Stimulated activated CD4-positive, alpha-beta T cell treated with anti-CD3 and anti-CD28 coated beads, Interleukin-4, amount 100 ng/mL, for 48 hours (primary cell): Measurements from ENCODE around the gene BTBD9.

Source experiments
- DNase-seq, 2 donors: peaks; one replicate each; pipeline ENCODE4 v3.0.0-alpha.2; 2020; ENCODE audit warnings: low read depth in 2 of 2

Gene BTBD9

DNA sequence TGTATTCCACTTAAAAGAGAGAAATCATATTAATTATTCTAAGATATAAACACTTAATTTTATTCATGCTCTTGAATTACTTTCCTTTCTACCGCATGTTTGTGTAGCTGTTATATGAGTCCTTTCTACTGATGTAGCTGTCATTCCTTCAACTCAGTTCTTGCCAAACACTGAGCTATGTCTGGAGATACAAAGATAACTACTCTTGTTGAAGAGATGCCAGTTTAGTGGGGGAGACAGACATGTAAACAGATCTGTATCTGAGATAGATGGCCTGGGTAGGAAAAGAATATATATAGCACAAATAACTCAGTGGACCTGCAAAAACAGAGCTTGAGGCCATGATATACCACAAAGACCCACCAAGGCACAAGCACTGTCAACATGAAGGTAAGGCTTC lies 157.3 kb downstream of the BTBD9 start:
- DNase-seq: no peak

DNA sequence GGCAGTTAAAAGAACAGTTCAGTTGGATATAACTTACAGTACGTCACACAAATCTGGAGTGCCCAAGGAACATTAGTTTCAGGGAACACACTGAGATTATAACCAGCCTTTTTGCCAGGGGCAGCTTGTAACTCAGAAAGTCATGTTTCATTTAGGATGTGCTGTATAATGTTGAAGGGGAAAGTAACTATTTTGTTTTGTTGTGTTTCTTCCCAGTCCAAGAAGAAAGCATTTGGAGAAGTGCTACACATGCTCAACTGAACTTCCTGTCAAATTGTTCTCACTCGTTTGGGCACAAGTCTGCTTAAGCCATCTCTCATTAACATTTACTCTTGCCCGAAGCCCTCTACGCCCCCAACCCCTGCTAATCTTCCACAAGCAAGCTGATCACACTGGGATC lies 157.9 kb downstream of the BTBD9 start:
- DNase-seq: no peak

DNA sequence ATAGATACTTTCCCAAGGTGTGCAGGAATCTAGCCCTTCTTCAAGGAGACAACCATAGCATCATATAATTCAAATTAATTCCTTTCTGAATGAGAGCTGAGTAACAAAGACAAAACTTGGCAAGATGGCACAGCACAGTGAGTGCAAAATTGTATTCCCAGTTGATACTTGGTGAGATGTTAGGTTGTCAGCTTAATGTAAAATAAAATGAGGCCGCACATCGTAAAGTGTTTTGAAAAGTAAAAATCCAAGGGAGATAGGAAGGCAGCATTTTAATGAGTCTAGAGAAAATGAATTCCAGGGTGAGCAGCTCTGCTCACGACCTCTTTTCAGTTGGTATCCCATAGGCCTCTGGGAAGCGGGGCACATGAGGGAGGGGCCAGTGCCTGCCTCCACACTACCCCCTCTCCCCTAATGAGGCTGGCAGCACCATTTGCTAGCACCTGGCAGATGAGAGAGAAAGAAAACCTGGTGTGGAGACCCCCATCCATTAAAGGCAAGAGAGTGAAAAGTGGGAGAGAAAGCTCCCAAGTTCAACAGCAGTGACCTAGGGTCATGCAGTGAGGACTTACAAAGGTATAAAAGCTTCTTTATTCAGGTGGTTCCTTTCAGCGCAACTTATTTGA lies 158.4 kb downstream of the BTBD9 start:
- DNase-seq: no peak

DNA sequence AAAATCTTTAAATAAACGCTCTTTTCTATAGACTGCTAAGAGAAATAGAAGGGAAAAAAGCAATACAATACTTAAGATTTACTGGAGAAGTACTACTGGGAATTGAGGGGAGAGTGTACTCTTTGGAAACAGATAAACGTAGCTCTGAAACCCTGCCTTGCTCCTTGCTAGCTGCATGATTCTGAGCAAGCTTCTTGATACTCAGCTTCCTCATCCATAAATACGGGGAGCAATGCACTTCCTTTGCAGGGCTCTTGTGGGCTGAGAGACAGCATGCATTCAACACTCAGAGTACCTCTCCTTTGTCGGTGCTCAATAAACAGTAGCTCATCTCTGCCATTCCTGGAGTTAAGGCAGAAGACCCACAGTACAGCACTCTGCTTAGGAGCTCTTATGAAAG lies 159.7 kb downstream of the BTBD9 start:
- no peak for DNase-seq

DNA sequence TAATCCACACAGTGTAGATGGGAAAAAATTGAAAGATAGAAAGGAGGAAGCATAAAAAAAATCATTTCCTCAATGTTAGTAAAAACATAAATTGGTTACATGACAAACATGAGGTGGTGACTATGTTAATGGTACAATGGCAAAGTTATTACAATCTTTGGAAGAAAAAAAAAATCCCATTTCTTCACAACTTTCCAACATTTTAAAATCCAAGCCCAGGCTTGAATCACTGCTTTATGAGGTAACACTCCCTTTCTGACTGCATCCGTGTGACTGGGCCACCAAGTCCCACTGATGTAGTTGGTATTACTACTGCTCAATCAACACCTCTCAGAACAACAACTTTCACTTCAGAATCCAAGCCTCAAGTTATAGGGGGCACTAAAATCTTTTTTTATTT lies 160.4 kb downstream of the BTBD9 start:
- DNase-seq: no peak

DNA sequence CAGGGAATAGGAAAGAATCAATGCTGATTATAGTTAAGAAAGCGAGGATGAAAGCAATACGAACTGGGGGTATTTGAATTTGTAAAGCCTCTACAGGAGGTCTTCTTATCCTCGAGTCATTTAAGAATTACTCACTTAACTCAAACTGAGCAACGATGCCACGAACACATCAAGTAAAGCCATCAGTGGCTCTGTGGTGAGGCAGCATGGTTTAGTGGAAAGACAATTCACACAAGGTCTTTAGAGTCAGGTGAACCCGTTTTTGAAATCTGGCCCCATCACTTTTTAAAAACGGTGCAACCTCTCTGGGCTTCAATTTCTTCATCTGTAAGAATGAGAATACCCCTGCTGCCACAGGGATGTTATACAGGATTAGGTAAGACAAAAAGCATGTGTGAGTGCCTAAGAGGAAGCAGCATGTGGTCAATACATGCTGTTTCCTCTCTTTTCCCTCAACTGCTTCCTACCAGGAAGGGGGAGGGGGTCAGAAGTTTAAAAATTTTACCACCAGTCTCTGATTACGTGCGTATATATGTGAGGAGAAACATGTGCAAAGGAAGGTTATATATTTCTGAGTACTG lies 162.0 kb downstream of the BTBD9 start:
- DNase-seq: no peak

DNA sequence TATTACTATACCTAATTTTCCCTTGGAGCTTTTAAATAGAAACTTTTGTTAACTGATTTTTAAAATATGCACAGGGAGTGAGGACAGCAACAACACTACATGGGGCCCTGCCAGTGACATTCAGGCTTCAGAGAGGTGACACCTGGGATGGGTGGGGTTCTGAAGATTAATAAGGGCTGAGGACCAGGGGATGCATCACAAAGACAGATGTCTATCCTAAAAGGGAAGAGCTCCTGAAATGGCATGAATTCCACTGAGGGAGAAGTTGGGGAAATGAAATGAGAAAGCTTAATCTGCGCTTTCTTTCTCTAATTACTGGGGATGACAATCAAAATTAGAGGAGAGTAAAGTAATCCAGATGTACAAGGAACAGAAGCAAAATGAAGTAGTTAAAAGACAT lies 162.8 kb downstream of the BTBD9 start:
- no peak for DNase-seq

DNA sequence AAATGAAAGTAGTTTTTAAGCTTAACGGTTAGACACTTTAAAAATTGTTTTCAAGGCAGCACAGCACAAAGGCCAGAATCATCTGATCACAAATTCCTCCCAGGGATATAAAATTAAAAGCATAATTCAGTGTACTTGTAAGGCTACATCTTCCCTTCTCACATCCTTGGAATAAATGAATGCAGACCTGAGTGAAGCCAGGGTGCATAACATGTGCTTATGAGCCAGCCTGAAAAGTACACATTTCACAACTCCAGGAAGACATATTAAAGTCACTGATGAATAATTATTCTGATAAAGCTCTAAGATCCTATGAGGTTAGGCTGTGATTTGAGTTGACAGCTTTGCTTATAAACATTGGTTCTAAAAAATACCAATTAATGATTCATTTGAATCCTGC lies 163.6 kb downstream of the BTBD9 start:
- no peak for DNase-seq

DNA sequence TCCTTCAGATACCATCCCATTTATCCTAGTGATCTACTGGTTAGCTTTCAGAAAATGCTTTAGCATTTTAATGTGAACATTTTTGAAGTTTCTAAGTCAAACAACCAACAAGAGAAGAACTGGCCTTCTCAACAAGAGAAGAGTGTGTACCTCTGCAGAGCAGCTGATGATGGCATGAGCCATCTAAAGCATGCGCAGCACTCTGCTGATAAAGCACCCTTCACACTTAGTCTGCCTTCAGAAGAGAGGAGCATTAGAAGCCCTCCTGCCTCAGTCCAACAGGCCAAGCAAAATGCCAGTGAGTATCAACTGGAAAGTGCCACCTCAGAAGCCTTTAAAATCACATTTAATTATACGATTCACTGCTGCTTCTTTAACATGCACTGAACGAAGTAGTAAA lies 169.2 kb downstream of the BTBD9 start:
- no peak for DNase-seq

DNA sequence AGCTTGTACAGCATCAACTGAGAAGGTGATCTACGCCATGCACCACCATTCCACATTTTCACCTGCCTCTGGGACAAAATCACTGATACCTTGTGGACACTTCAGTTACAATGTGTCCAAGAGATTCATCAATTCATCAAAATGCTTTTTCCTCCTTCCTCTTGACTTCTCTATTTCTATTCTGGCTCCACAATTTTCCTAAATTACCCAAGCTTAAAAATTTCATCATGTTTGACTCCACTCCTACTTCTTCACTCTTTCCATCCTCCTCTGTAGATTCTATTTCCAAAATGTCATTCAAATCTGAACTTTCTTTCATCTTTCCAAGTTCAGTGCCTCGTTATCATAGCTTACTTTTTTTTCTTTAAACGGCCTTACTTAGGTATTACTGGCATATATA lies 172.2 kb downstream of the BTBD9 start:
- no peak for DNase-seq

DNA sequence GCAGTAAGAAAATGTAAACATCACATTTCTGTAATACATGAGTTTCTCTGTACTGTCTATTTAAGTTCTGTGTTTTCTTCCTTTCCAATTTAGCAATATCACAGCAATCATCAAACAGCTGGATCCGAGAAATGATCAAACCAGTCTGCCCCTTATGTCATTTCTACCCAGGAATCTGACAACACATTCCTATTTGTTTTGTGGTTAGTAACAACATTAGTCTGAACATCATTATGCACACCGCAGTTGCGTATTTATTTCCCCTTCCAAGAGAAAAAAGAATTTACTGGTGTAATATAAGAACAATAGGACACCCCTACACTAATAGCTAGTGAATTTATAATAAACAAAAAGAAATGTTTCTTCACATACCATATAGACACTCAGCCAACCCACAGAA lies 179.5 kb downstream of the BTBD9 start:
- no peak for DNase-seq

DNA sequence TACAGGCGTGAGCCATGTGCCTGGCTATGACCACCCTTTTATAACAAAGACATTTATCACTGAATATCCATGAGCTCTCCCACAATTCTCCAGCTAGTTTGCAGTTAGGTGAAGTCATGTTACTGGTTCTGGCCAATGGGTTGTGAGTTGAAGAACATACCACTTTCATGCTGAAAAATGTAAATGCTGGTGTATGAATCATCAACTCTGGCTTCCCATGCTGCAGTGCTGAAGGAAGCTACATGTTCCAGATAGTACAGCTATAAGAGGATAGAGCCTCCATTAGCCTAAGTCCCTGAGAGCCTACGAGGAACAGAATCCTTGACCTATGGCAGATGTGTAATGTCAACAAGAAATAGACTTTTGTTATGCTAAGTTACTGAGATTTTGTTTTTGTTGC lies 180.4 kb downstream of the BTBD9 start:
- DNase-seq: no peak

DNA sequence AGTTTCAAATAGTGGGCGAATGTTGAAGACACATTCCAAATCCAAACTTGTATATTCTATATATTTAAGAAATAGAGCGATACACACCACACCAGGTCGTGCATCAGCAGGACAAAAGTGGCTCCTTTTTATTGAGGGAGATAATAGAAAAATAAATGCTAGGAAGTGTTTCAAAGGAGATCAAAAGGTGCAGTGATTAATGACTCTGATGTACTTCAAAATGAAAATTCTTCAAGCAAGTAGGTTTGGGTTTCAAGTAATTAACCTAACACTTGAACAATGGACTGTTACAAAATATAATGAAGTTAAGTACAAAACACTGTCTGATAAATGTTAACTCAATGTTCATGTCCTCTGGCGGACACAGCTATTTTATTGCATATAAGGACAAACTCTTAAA lies 185.9 kb downstream of the BTBD9 start:
- no peak for DNase-seq

DNA sequence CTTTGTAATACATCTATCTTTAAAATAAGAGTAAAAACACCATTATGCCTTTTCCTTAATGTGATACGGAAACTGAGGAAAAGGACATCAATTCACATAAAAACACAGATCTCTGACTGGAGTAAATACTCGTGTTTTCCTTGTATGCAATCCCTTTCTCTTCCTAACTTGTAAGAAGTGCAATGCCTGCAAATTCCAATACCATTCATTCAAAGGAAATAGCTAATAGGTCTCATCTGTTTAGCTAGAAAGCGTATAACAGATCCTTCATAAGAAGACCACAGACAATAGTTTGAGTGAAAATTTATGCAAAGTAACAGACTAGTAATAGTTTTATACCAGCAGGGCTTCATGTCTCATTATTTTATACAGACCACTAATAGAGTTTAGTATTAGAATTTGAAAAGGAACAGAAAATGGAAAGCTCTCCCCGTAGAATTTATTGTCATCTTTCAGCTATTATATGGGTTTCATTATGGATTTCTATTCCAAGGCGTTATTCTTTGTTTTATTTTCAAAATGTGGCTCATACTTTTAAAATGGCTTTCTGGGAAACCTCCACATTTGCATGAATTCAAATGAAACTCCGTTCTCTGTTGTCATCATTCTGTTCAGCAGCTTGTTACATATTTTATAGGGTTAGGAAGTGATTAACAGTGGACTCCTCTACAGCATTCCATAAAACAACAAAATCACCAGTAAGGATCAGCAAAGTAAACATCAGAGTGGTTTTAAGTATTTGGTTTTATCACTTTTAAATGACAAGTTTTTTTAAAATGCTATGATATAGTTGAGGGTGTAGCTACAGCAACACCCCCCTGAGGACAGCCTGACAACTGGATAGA lies 186.7 kb downstream of the BTBD9 start:
- no peak for DNase-seq

DNA sequence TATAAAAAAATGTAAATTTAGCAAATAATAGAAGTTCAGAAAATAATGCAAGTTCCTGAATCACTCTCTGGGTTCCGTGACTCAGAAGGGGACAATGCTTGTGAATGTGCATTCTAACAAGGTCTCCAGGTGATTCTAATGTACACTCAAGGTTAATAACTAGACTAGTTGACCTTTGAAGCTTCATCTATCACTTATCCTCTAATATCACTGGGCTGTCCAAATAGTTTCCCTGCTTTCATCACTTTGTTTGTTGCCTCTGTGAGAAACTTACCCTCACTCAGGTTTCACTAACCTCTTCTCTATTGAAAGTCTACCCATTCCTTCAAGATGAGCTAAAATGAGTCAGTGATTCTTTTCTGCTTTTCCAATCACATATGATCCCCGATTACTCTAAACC lies 189.0 kb downstream of the BTBD9 start:
- DNase-seq: no peak

DNA sequence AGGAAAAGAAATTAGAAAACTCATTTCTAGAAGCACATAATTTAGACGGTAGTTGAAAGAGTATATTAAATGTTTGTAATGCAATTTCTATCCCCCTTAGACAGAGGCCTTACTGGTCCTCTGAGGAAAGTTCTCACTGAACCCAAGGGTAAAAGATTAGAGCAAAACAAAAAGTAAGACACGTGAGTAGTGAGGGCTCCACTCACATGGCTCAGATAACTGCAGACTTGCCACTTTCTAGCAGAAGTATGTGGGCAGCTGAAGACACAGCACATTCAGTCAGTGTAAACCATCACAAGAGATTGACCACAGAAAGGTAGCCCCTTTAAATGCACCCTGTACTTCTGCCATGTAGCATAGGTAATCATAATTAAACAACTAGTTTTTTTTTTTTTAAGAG lies 193.8 kb downstream of the BTBD9 start:
- no peak for DNase-seq

DNA sequence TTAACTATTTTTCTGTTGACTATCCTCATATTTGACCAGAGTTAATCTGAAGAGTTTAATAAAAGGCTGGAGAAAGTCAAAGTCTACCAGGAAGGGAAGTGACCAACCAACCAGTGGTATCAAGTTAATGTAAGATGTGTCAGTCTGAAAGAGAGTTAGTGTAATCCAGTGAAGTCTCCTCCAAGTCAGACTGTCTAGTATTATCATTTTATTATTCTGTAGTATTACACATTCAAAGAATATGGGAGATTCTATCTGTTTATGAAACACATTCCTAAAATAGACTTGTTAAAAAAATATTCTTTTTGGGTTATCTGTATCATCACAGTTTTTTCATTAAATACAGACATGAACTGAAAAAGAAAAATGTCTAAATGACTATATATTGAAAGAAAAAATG lies 194.4 kb downstream of the BTBD9 start:
- no peak for DNase-seq

DNA sequence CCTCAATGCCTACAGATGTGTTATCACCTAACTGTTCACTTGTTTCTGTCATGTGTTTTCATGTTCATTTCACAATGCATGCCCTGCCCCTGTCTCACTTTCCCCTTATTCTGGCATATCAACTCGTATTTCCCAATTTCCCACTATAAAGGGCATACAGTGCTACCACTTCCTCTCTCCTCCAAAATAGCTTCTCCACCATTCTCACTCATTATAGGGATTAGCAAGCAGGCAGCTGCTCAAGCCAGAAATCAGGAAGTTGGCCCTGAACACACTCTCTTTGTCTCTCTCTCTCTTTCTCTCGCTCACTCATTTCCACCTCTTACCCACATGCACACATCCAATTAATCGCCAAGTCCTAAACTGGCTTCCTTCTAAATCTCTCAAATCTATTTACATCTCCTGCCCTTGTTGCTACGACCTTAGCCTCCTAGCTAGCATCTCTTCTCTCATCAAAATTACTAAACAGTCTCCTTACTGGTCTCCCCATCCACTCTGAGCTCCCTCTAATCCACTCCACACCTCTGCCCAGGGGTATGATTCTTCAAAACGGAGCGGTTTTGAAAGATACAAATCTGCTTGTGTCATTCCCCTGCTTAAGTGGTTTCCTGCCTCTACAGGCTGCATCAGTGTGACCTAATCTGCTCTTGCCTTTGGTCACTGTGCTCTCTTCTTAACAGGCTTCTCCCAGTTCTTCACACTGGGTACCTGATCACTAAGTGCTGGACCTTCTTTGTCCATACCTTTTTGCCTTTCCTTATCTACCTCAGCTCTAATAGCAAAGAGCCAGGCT lies 196.2 kb downstream of the BTBD9 start:
- no peak for DNase-seq

DNA sequence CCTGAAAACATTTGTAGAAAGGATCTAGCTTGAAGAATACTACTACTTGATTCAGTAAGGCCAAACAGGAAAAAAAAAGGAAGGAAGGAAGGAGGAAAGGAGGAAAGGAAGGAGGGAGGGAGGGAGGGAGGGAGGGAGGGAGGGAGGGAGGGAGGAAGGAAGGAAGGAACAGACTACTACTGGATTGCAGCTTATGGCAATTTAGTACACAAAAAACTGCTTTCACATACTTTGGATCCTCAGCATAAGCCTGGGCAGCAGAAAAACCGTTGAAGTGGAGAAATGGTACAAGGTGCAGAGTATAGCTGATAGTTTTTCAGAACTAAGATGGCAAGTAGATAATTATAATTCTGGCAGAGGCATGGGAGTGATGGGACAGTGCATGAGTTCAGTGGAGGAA lies 201.6 kb downstream of the BTBD9 start:
- no peak for DNase-seq

DNA sequence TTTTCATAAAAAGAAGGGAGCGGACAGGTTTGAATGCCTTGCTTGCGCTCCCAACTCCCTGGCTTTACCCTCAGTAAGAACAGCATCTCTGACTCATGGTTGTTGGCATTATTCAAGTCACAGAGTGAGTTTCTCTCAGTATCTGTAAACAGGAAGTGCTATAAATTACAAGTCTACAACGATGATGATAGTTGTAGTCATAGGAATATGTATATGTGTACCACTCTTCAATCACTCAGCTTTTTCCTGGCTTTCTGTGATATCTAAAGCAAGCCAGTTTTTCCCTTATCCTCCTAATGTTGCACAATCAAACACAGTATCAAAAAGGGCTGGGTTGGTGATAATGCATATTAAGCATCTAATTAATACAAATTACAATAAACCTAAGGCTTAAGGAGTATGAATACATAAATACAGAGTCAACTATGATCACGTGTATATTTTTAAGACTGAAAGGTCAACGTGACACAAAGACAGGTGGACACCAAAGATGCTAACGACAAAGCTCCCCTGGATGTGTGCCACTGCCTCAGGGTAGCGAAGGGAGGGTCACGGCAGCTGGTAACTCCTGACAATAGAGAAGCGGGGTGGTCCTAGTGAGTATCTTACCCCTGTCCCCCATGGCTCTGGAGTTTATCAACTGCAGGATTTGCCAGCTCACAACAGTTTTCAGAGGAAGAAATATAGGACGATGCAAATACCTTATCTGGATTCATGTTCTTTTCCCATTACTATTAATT lies 202.8 kb downstream of the BTBD9 start:
- DNase-seq: no peak

DNA sequence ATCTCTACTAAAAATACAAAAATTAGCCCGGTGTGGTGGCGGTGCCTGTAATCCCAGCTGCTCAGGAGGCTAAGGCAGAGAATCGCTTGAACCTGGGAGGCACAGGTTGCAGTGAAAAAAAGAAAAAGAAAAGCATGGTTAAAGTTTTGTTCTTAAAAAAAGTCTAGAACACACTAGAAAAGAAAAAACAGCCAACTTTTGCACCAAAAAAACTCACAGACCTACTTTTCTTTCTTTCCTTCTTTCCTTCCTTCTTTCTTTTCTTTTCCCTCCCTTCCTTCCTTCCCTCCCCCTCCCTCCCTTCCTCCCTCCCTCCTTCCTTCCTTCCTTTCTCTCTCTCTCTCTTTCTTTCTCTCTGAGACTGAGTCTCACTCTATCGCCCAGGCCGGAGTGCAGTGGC lies 204.4 kb downstream of the BTBD9 start:
- no peak for DNase-seq

DNA sequence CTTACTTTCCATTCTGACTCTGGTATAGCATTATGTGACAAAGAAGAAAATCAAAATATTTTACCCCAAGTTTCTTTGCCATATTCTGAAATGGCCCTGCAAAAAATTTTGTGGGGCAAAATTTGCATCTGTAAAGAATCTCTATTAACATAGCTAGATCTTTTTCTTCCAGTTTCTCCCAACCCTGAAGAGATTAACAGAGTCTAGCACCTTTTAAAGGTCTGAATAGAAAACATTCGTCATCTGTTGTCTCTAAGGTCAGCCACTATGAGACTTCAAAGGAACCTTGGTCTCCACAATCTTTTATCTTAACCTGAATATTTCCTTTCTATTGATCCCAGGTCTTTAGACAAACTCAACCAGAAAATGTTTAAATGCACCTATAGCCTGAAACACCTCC lies 205.7 kb downstream of the BTBD9 start:
- no peak for DNase-seq
